ENCODE results near the gene PGM3. TPM values are rescaled to one million over a fixed set of nuclear protein-coding genes. Genes with fewer than 3 reads are reported as not detected.

PGM3 gene
- total and polyA plus RNA-seq, 7 donors: 7.2 to 16.2 (median 10.4) TPM

DNA sequence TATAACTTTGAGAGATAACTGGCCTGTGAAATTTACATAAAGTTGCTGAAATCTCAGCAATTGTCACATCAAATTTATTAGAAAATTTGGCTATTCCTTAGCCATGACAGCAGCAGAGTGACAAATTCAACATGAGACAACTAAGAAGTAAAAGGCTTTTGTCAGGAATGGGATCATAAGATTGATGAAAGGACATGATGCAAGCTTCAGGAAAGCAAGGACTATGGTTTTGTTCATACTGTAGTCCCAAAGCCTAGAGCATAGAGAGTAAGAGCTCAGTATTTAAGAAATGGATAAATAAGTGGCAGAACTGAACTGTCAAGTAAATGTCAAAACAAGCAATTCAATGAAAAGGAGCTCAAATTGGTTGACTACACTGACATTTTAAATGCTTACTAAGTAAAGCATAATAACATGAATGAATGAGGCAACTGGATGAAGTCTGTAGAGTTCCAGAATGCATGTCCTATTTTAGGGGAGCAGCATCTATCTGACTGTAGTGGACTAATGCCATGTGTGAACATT lies 12.6 kb downstream of the PGM3 start:
- no peak overlapping the region for H3K27ac ChIP-seq
- H3K4me1 ChIP-seq: peaks cover 0 to 21% (median 12%) of the 10 kb centered on the region in 4 donors
- H3K27me3 ChIP-seq: no peaks in the 10 kb centered on the region
- TF ChIP-seq, protein P1, sequence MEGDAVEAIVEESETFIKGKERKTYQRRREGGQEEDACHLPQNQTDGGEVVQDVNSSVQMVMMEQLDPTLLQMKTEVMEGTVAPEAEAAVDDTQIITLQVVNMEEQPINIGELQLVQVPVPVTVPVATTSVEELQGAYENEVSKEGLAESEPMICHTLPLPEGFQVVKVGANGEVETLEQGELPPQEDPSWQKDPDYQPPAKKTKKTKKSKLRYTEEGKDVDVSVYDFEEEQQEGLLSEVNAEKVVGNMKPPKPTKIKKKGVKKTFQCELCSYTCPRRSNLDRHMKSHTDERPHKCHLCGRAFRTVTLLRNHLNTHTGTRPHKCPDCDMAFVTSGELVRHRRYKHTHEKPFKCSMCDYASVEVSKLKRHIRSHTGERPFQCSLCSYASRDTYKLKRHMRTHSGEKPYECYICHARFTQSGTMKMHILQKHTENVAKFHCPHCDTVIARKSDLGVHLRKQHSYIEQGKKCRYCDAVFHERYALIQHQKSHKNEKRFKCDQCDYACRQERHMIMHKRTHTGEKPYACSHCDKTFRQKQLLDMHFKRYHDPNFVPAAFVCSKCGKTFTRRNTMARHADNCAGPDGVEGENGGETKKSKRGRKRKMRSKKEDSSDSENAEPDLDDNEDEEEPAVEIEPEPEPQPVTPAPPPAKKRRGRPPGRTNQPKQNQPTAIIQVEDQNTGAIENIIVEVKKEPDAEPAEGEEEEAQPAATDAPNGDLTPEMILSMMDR (IDR thresholded peaks at IDR 0.05): no peak
- no peaks in the 10 kb centered on the region for H3K9me3 ChIP-seq
- H3K4me3 ChIP-seq: no peak overlapping the region
- H3K36me3 ChIP-seq: peaks cover 0 to 67% (median 10%) of the 10 kb centered on the region in 4 donors
- intact Hi-C loops (cut with DNase I): no loop called here
- DNase-seq: no peak

DNA sequence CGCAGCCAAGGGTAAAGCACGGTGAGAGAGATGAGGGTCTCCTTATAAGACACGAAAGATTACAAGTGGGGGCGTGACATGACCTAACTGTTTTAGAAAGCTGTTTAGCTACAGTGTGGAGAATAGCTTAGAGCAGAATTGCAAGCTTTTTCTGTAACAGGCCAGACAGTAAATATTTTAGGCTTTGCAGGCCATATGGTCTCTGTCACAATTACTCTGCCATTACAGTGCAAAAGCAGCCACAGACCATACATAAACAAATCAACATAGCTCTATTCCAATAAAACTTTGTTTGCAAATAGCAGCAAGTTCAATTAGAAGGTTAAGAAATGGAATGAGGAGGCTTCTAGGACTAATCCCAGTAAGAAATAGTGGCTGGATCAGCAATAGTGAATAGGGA lies 16.8 kb downstream of the PGM3 start:
- Histone ChIP-seq H3K9me3 (no peaks in the 10 kb centered on the region), H3K27ac (peak overlapping the region in 2 of 4 donors; percentile 21 to 34), H3K27me3 (no peaks in the 10 kb centered on the region), H3K4me3 (no peak overlapping the region), H3K4me1 (peaks cover 0 to 15% (median 7%) of the 10 kb centered on the region in 4 donors), H3K36me3 (peaks cover 0 to 67% (median 31%) of the 10 kb centered on the region in 4 donors)
- no peak for DNase-seq
- 79 to 88% methylated on average over 4 of the region's 4 CpGs for WGBS, 2 donors
- TF ChIP-seq, protein P1 (IDR thresholded peaks at IDR 0.05): no peak
- peak in 1 of 4 donors; percentile 55 for TF ChIP-seq POLR2AphosphoS5 (IDR thresholded peaks at IDR 0.05)
- no peak for TF ChIP-seq EP300 (IDR thresholded peaks at IDR 0.05)
- TF ChIP-seq POLR2A (IDR thresholded peaks at IDR 0.05): no peak
- intact Hi-C loops (cut with DNase I): no loop called here

DNA sequence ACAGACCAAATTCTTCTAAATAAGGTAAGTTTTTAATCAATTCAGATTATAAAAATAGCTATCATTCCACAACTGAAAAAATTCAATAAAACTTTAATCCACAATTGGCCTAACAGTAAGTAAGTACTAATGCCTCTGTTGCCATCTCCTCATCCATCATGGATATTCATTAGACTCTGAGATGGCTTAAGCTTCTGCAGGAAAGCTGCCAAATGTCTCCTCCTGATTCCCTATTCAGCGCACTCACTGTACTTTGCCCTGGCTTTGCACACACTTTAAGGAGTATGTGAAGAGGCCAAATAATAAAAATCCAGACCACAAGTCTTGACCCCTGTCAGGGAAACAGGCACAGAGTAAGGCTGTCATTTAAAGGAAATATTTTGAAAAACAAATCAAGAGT lies 23.6 kb downstream of the PGM3 start:
- Histone ChIP-seq H3K27ac (no peak overlapping the region), H3K36me3 (peaks cover 13 to 100% (median 61%) of the 10 kb centered on the region in 4 donors), H3K4me1 (no peaks in the 10 kb centered on the region), H3K27me3 (no peaks in the 10 kb centered on the region), H3K4me3 (no peak overlapping the region), H3K9me3 (no peaks in the 10 kb centered on the region)
- no peak for DNase-seq
- 54 to 75% methylated on average over 1 of the region's 1 CpG for WGBS, 2 donors
- TF ChIP-seq EP300 (IDR thresholded peaks at IDR 0.05) (no peak), POLR2AphosphoS5 (IDR thresholded peaks at IDR 0.05) (no peak), POLR2A (IDR thresholded peaks at IDR 0.05) (no peak)
- TF ChIP-seq, protein P1 (IDR thresholded peaks at IDR 0.05): no peak
- intact Hi-C loops (cut with DNase I): no loop called here

DNA sequence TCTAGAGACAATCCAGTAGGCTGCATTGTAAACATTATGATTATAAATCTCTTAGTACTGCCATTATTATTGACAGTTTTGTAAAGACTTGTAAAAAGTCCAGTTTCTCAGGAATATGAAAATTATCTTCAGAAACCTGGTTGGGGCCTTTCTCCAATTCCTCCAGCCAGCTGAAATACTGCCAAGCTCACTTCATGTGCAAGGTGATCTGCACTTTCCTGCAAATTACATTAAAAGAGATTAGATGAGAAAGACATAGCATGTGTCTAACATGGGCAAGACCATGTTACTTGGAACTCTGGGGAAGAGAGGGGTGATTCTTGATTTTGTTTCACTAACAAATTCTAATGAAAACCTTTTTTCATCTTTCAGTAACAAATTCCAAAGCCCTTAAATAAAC lies 24.0 kb downstream of the PGM3 start:
- peaks cover 13 to 100% (median 61%) of the 10 kb centered on the region in 4 donors for H3K36me3 ChIP-seq
- TF ChIP-seq POLR2A (IDR thresholded peaks at IDR 0.05): no peak
- no peak for TF ChIP-seq POLR2AphosphoS5 (IDR thresholded peaks at IDR 0.05)
- TF ChIP-seq, protein P1 (IDR thresholded peaks at IDR 0.05): no peak
- no peak for TF ChIP-seq EP300 (IDR thresholded peaks at IDR 0.05)
- no peak overlapping the region for H3K4me3 ChIP-seq
- H3K27me3 ChIP-seq: no peaks in the 10 kb centered on the region
- no peaks in the 10 kb centered on the region for H3K4me1 ChIP-seq
- intact Hi-C loops (cut with DNase I): no loop called here
- no peaks in the 10 kb centered on the region for H3K9me3 ChIP-seq
- DNase-seq: no peak
- H3K27ac ChIP-seq: no peak overlapping the region

DNA sequence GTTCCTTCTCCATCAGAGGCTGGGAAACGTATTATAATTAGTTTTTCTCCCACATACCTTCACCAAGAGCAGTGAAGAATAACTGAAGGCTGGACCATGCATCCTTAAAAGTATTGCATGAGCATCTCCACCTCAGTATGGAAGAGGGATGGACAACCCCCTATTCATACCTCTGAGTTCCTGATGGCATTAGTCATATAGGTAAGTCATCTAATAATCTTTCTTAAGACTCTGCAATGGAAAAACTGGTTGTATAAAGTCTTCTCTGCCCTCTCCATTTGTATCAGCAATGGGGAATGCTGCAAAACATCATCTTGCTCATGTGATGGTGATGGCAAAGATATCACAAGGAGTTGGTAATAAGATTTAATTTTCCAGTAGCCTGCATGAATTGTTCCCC lies 24.5 kb downstream of the PGM3 start:
- WGBS, 2 donors: 88 to 94% methylated on average over 1 of the region's 1 CpG
- DNase-seq: no peak
- Histone ChIP-seq H3K27me3 (no peaks in the 10 kb centered on the region), H3K4me1 (no peaks in the 10 kb centered on the region), H3K36me3 (peaks cover 13 to 100% (median 57%) of the 10 kb centered on the region in 4 donors), H3K27ac (no peak overlapping the region), H3K9me3 (no peaks in the 10 kb centered on the region), H3K4me3 (no peak overlapping the region)
- intact Hi-C loops (cut with DNase I): no loop called here
- TF ChIP-seq POLR2A (IDR thresholded peaks at IDR 0.05) (no peak), POLR2AphosphoS5 (IDR thresholded peaks at IDR 0.05) (no peak), EP300 (IDR thresholded peaks at IDR 0.05) (no peak)
- TF ChIP-seq, protein P1 (IDR thresholded peaks at IDR 0.05): no peak
